ENCODE results near the gene PTPRN2. TPM values are rescaled to one million over a fixed set of nuclear protein-coding genes. Genes with fewer than 3 reads are reported as not detected.

Gene PTPRN2
- total and polyA plus RNA-seq, 2 of the 8 experiments (the other 6 are each of a cell fraction or from before 2014, with no cell fraction given), result 2.6 to 4.5 TPM

GRCh38 chr7:157543276-157543675 is 1044.3 kb downstream of the PTPRN2 start:
- no peak overlapping the region for H4K8ac ChIP-seq (ENCODE audit: extremely low read depth, insufficient read depth, low read length)
- H2AFZ ChIP-seq (ENCODE audit: low read length), result no peak overlapping the region
- no peak for FAIRE-seq
- H3K4me3 ChIP-seq (ENCODE audit: extremely low read depth in 1 of 4, insufficient read depth in 2 of 4, low read depth in 3 of 4, low read length in 4 of 4), result no peak overlapping the region
- H2BK120ac ChIP-seq (replicated peaks; ENCODE audit: low read depth, low read length), result no peak overlapping the region
- H3K79me1 ChIP-seq (ENCODE audit: low read depth, low read length), result no peaks in the 10 kb centered on the region
- 92% methylated on average over 11 of the region's 11 CpGs; no CpG with 5 or more reads in 1 of the 2 experiments for WGBS, 2 experiments (ENCODE audit: extremely low coverage in 1 of 2, insufficient coverage in 1 of 2, insufficient read length in 1 of 2, insufficient replicate concordance in 2 of 2, low coverage in 1 of 2, low lambda C conversion rate in 2 of 2, missing lambda C conversion rate in 1 of 2)
- H4K91ac ChIP-seq (replicated peaks; ENCODE audit: insufficient read length, low read length), result no peak overlapping the region
- no peaks in the 10 kb centered on the region for H3K9me3 ChIP-seq (ENCODE audit: insufficient read depth in 2 of 2, low read depth in 1 of 2, low read length in 1 of 2)
- H4K20me1 ChIP-seq (replicated peaks in 1 of 2; ENCODE audit: control insufficient read depth in 1 of 2, insufficient read depth in 2 of 2, low read length in 2 of 2), result peaks cover 0 to 7% of the 10 kb centered on the region in 2 experiments
- H3K23ac ChIP-seq (ENCODE audit: insufficient read length), result no peak overlapping the region
- no peak overlapping the region for H3K9ac ChIP-seq (replicated peaks in 1 of 4; ENCODE audit: extremely low read depth in 1 of 4, low read depth in 3 of 4, low read length in 3 of 4)
- POLR2A ChIA-PET (ENCODE audit: partially characterized antibody), result no interaction called here
- H3K4me2 ChIP-seq (ENCODE audit: insufficient read depth in 1 of 2, low read depth in 2 of 2, low read length in 2 of 2), result no peak overlapping the region
- H2BK15ac ChIP-seq (ENCODE audit: low read length), result no peak overlapping the region
- H2BK12ac ChIP-seq (ENCODE audit: low read depth, low read length), result no peak overlapping the region
- H2AK5ac ChIP-seq (ENCODE audit: low read depth, low read length), result no peak overlapping the region
- no peak overlapping the region for H4K5ac ChIP-seq (ENCODE audit: insufficient read length, low read depth, low read length)
- H3K27me3 ChIP-seq (replicated peaks in 1 of 4; ENCODE audit: control insufficient read depth in 3 of 4, extremely low read depth in 1 of 4, insufficient read depth in 3 of 4, low read length in 3 of 4), result no peaks in the 10 kb centered on the region; a peak in 1 of 7 replicates
- no peaks in the 10 kb centered on the region for H3K79me2 ChIP-seq (ENCODE audit: control insufficient read depth in 1 of 2, insufficient read depth in 2 of 2, low read length in 2 of 2)
- H2BK5ac ChIP-seq (ENCODE audit: low read depth, low read length), result no peak overlapping the region
- no peak overlapping the region for H3K27ac ChIP-seq (ENCODE audit: low read depth, low read length)
- peaks cover 5% of the 10 kb centered on the region; the same call in 1 of the 2 replicates for H3K23me2 ChIP-seq (ENCODE audit: low read depth, low read length)
- H3K14ac ChIP-seq (ENCODE audit: insufficient read length), result no peak overlapping the region
- H3K18ac ChIP-seq (ENCODE audit: extremely low read depth, low read length), result no peak overlapping the region
- no peak overlapping the region for H3K4ac ChIP-seq (replicated peaks; ENCODE audit: insufficient read length, low read depth, low read length)
- CTCF ChIA-PET (ENCODE audit: partially characterized antibody), result interaction anchor here (0.6 to 1.4 kb wide), 3 partner anchors 12 to 948 kb away, joined by 3 to 4 read pairs (median 3); no protein-coding TSS in a partner anchor
- DNase-seq (ENCODE audit: low read depth in 1 of 2, low spot score in 2 of 2), result no peak
- no peak overlapping the region for H3K56ac ChIP-seq (replicated peaks; ENCODE audit: insufficient read length, low read depth, low read length)
- H3K36me3 ChIP-seq (ENCODE audit: control insufficient read depth in 2 of 4, insufficient read depth in 4 of 4, low read length in 3 of 4), result no peaks in the 10 kb centered on the region
- H3K4me1 ChIP-seq (replicated peaks in 1 of 4; ENCODE audit: control insufficient read depth in 3 of 4, insufficient read depth in 4 of 4, low read length in 3 of 4), result no peaks in the 10 kb centered on the region
- no peak overlapping the region for H2BK20ac ChIP-seq (ENCODE audit: low read length)
- TF ChIP-seq BRCA1 (IDR thresholded peaks at IDR 0.05; ENCODE audit: low read depth, low read length), result no peak
- no peak for TF ChIP-seq EP300 (IDR thresholded peaks at IDR 0.05; ENCODE audit: borderline replicate concordance in 1 of 2, low read depth in 2 of 2, low read length in 2 of 2)
- no peak for TF ChIP-seq KDM1A (IDR thresholded peaks at IDR 0.05; ENCODE audit: borderline replicate concordance, low read length)
- no peak for TF ChIP-seq SP4 (IDR thresholded peaks at IDR 0.05; ENCODE audit: low read length)
- TF ChIP-seq MAX (IDR thresholded peaks at IDR 0.05), result no peak
- TF ChIP-seq CTCF (IDR thresholded peaks at IDR 0.05; ENCODE audit: control extremely low read depth in 1 of 3, insufficient read depth in 1 of 3, low read depth in 1 of 3, low read length in 3 of 3), result no peak
- TF ChIP-seq SRF (IDR thresholded peaks at IDR 0.05; ENCODE audit: low read depth, low read length), result no peak
- no peak for TF ChIP-seq RNF2 (IDR thresholded peaks at IDR 0.05; ENCODE audit: borderline replicate concordance, low read depth, low read length, missing control alignments, poor library complexity, severe bottlenecking)
- TF ChIP-seq EGR1 (IDR thresholded peaks at IDR 0.05; ENCODE audit: borderline replicate concordance, low read depth, low read length), result no peak
- TF ChIP-seq TAF7 (optimal IDR thresholded peaks at IDR 0.05; ENCODE audit: borderline replicate concordance, low read depth, low read length), result no peak
- no peak for TF ChIP-seq ASH2L (IDR thresholded peaks at IDR 0.05; ENCODE audit: low read length)

Measured in H1 (cell line).